Progenitor cell of endocrine pancreas (in vitro differentiated cells): ENCODE measurements around the gene RAB44. TPM values are rescaled to one million over a fixed set of nuclear protein-coding genes. Genes with fewer than 3 reads are reported as not detected.

ENCODE experiments used
- DNase-seq: peaks from one replicate; pipeline ENCODE4 v3.0.0; 2021; ENCODE audit warnings: low spot score; ENCODE audit not compliant: unreplicated experiment
- H3K27ac Mint-ChIP-seq: 2 replicates; pipeline ENCODE4 v1.8.0; 2021; ENCODE audit warnings: mild to moderate bottlenecking, moderate library complexity, mixed read lengths
- H3K27me3 Mint-ChIP-seq: 2 replicates; pipeline ENCODE4 v1.8.0; 2021; ENCODE audit warnings: mixed read lengths
- H3K36me3 Mint-ChIP-seq: 2 replicates; pipeline ENCODE4 v1.8.0; 2022; ENCODE audit warnings: mixed read lengths; ENCODE audit not compliant: insufficient read depth
- H3K4me1 Mint-ChIP-seq: 2 replicates; pipeline ENCODE4 v1.8.0; 2021; ENCODE audit warnings: low read depth, mixed read lengths
- H3K4me3 Mint-ChIP-seq: 2 replicates; pipeline ENCODE4 v1.8.0; 2021; ENCODE audit warnings: low read depth, mild to moderate bottlenecking, moderate library complexity, mixed read lengths
- H3K9me3 Mint-ChIP-seq: 2 replicates; pipeline ENCODE4 v1.8.0; 2021; ENCODE audit warnings: low read depth, mixed read lengths
- total RNA-seq: library from RNA; stranded (reverse); gene quantifications from 2 replicates; pipeline ENCODE4 v1.2.1, GENCODE V29; 2021
- TF ChIP-seq, protein P1 (sequence below): fragments of 200-600 bp; sonication (generic); IDR thresholded peaks from one replicate; pipeline ENCODE4 v1.5.0; 2021; ENCODE audit warnings: antibody characterized with exemption, mild to moderate bottlenecking; ENCODE audit not compliant: unreplicated experiment

Gene RAB44
- total RNA-seq, 1 donor from 2014 or later = not detected

DNA sequence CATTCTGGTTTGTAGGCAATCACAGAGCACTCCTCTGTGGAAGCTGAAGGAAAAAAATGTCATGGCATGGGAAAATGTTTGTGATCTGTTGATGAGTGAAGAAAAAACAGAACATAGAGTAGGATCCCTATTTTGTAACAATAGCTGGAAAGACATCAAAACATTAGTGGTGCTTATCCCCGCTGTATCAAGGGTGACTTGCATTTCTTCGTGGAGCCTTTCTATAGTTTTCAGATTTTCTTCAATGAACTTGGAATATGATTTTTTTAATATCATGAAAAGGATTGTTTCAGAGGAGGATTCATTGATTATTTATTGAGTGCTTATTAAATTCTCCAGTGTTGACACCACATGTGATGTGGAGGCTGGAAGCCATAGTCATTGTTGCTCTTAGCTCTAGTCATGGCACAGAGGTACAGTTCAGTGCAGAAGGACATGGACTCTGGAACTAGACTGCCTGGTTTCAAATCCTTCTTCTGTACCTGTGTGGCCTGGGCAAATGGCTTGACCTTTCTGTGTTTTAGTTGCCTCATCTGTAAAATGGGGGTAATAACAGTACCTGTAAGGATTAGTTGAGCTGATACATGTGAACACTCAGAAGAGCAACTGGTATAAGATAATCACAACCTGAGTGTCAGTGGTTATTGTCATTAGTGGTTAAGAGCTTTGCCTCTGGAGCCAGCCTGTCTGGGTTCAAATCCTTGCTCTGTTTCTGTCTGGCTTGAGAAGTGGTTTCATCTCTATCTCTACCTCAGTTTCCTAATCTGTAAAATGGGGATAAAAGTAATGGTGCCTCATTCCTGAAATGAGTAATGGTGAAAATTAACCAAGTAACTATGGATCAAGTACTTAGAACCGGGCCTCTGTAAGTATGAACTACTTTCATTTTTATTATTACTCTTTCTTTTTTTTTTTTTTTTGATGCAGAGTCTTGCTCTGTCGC lies 33.9 kb upstream of the RAB44 start:
- Mint-ChIP-seq H3K36me3 (no peaks in the 10 kb centered on the region), H3K9me3 (no peaks in the 10 kb centered on the region), H3K27ac (no peak overlapping the region), H3K4me1 (peaks cover 6% of the 10 kb centered on the region), H3K27me3 (peaks cover 14% of the 10 kb centered on the region), H3K4me3 (no peak overlapping the region)
- TF ChIP-seq, protein P1, sequence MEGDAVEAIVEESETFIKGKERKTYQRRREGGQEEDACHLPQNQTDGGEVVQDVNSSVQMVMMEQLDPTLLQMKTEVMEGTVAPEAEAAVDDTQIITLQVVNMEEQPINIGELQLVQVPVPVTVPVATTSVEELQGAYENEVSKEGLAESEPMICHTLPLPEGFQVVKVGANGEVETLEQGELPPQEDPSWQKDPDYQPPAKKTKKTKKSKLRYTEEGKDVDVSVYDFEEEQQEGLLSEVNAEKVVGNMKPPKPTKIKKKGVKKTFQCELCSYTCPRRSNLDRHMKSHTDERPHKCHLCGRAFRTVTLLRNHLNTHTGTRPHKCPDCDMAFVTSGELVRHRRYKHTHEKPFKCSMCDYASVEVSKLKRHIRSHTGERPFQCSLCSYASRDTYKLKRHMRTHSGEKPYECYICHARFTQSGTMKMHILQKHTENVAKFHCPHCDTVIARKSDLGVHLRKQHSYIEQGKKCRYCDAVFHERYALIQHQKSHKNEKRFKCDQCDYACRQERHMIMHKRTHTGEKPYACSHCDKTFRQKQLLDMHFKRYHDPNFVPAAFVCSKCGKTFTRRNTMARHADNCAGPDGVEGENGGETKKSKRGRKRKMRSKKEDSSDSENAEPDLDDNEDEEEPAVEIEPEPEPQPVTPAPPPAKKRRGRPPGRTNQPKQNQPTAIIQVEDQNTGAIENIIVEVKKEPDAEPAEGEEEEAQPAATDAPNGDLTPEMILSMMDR = no peak
- no peak for DNase-seq

DNA sequence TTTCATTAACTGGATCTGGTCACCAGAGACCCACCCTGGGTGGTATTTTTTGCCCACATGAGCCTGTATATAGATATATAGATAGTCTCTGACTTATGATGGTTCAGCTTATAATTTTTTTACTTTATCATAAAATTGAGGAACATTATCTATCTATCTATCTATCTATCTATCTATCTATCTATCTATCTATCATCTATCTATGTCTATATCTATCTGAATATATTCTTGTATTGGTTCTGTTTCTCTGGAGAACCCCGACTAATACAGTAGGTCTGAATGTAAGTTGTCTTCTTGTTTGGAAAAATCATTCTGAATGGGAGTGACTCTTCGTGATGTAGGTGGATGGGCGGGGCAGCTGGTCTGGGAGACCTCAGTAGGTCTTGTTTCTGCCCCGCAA lies 32.4 kb upstream of the RAB44 start:
- Mint-ChIP-seq H3K27me3 (no peaks in the 10 kb centered on the region), H3K4me1 (peaks cover 6% of the 10 kb centered on the region), H3K4me3 (no peak overlapping the region), H3K27ac (no peak overlapping the region), H3K9me3 (no peaks in the 10 kb centered on the region), H3K36me3 (no peaks in the 10 kb centered on the region)
- DNase-seq = no peak
- TF ChIP-seq, protein P1 = no peak

DNA sequence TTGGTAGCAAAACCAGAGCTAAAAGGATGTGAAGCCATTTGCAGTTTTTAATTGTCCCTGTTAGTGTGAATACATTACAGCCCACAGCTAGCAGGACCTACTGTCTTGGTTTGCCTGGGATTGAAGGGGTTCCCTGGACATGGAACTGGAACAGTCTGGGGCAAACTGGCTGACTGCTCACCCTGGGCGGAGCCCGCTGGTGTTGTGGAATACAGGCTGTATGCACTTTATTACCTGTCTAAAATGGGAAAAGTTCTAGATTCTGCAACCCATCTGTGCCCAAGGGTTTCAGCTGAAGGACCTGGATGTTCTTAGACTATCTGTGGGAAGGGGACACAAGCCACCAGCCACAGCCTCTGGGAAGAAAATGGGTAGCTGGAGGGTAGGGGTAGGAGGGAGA lies 31.3 kb upstream of the RAB44 start:
- DNase-seq = no peak
- Mint-ChIP-seq H3K36me3 (no peaks in the 10 kb centered on the region), H3K9me3 (no peaks in the 10 kb centered on the region), H3K27me3 (no peaks in the 10 kb centered on the region), H3K4me3 (no peak overlapping the region), H3K4me1 (peaks cover 6% of the 10 kb centered on the region), H3K27ac (no peak overlapping the region)
- TF ChIP-seq, protein P1 = no peak

DNA sequence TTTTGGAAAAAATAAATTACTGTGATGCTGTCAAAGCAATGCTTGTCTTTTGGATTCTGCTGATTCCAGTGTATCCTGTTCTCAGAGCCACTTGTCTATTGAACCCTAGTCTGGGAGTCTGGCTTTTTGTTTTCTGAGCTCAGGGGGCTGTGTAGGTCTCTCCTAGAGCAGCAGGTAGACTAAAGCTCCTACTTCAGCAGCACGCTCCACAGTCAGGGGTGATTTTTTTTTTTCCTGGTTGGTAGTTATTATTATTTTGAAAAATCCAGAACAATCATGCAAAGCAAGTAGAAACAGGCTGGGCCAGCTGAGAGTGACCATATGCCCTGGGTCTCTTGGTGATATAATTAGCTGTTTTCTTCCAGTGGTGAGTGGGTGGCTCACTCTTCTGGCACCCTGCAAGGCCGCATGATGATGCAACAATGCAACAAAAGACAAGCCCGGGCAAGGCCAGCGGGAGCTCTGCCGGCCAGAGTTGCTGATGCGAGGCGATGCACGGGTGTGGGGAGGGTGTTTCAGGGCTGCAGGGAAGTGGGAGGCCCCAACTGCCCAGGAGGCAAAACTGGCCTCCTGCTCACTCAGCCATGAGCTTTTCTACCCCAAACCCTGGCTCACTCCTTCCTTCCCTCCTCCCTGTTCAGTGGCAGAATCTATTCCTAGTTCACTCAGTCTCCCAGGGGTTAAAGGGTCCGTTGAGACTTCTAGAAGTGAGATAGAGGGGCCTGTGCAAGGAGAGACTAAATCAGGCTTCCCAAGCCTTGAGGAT lies 30.6 kb upstream of the RAB44 start:
- Mint-ChIP-seq H3K4me1 (peaks cover 6% of the 10 kb centered on the region), H3K27ac (peak overlapping the region; percentile 94), H3K4me3 (no peak overlapping the region), H3K9me3 (no peaks in the 10 kb centered on the region), H3K27me3 (no peaks in the 10 kb centered on the region), H3K36me3 (no peaks in the 10 kb centered on the region)
- TF ChIP-seq, protein P1 = no peak
- DNase-seq = no peak

DNA sequence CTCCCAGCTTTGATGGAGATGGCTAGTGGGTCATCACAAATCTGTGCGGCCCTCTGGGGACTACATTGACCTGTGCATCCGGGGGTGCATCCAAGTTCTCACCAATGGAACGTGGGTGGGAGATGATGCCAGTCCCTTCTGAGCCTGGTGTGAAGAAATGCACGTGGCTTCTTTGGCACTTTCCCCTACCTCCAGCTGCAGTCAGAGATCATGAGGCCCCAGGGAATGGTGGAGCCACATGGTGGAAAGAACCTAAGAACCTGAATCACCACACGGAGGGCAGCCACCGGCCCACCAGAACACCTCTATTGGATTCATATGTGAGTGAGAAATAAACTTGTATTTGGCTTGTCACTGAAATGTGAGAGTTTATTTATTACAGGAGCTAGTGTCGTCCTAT lies 29.0 kb upstream of the RAB44 start:
- peaks cover under 1% of the 10 kb centered on the region for H3K27me3 Mint-ChIP-seq
- H3K27ac Mint-ChIP-seq = peak overlapping the region; percentile 16
- H3K36me3 Mint-ChIP-seq = no peaks in the 10 kb centered on the region

More for the DNA sequence above, 29.0 kb upstream of the RAB44 start:
- Mint-ChIP-seq H3K4me1 (peaks cover 6% of the 10 kb centered on the region), H3K9me3 (no peaks in the 10 kb centered on the region), H3K4me3 (no peak overlapping the region)
- TF ChIP-seq, protein P1 = no peak
- no peak for DNase-seq
